Gastrocnemius medialis (tissue), 4 donors: ENCODE results near the gene RPRD1B.

Experiments used
- CTCF ChIP-seq, 5 experiments: fragments of 450-650 bp in 3 of 5; fragments of 200-600 bp in 2 of 5; sonication (generic) in 2 of 5; IDR thresholded peaks in 4 of 5; conservative IDR thresholded peaks in 1 of 5; 1 replicate in 4 of 5; 2 replicates in 1 of 5; pipeline ENCODE4 v1.5.1; 2016 to 2019; ENCODE audit warnings: antibody characterized with exemption in 5 of 5, mild to moderate bottlenecking in 3 of 5, moderate library complexity in 3 of 5
- POLR2A ChIP-seq, 2 donors: fragments of 450-650 bp; IDR thresholded peaks; one replicate each; pipeline ENCODE4 v1.6.1; 2017; ENCODE audit warnings: antibody characterized with exemption in 2 of 2, mild to moderate bottlenecking in 2 of 2, moderate library complexity in 2 of 2

- no peak for TF ChIP-seq POLR2A (IDR thresholded peaks at IDR 0.05)
- no peak for TF ChIP-seq CTCF (IDR thresholded peaks at IDR 0.05 in 4 of 5, conservative IDR thresholded peaks at IDR 0.05 in 1 of 5)
These were observed 72.9 kb downstream of the RPRD1B start for GRCh38 chr20:38106461-38106860.
